ENCODE results near the gene IFNG-AS1. TPM values are rescaled to one million over a fixed set of nuclear protein-coding genes. Genes with fewer than 3 reads are reported as not detected.

The IFNG-AS1 gene
- total RNA-seq, 1 experiment from 2014 or later, result not detected

DNA sequence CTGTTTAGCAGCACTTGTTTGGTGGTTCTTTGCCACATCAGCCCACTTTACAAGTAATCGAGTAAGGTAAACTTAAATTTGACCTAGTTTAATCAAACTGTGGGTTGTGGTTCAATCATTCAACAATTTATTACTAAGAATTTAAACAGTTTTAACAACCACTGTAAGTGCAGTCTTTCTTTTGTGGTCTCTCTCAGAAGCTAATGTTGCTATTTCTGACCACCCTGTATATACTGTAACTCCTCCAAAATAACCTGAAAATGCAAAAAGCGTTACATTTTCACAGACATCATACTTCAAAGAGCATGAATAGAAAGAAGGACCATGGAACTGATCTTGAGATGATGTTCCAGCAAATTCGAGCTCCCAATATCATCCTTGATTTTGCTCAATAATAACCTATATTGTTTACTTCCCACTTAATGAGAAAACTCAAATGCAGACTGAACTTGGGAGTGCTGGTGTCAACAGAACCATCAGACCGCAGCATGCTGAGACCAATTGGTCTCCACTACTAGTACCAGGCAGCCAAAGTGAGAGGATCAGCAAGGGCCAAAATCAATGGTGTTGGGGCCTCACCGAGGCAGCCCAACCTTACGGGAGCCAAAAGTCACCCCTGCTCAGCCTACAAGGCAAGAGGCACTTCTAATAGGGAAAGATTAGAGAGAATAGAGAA is 22.1 kb downstream of the IFNG-AS1 start:
- intact Hi-C loops (cut with micrococcal nuclease; ENCODE audit: unreplicated experiment), result no loop called here
- TF ChIP-seq, protein P1, sequence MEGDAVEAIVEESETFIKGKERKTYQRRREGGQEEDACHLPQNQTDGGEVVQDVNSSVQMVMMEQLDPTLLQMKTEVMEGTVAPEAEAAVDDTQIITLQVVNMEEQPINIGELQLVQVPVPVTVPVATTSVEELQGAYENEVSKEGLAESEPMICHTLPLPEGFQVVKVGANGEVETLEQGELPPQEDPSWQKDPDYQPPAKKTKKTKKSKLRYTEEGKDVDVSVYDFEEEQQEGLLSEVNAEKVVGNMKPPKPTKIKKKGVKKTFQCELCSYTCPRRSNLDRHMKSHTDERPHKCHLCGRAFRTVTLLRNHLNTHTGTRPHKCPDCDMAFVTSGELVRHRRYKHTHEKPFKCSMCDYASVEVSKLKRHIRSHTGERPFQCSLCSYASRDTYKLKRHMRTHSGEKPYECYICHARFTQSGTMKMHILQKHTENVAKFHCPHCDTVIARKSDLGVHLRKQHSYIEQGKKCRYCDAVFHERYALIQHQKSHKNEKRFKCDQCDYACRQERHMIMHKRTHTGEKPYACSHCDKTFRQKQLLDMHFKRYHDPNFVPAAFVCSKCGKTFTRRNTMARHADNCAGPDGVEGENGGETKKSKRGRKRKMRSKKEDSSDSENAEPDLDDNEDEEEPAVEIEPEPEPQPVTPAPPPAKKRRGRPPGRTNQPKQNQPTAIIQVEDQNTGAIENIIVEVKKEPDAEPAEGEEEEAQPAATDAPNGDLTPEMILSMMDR (conservative IDR thresholded peaks at IDR 0.05; ENCODE audit: low read depth, low read length), result no peak
- no peak for TF ChIP-seq EZH2 (IDR thresholded peaks at IDR 0.05; ENCODE audit: borderline replicate concordance, low read depth, low read length, poor library complexity, severe bottlenecking)
- Histone ChIP-seq H3K4me3 (ENCODE audit: low read depth, low read length, poor library complexity, severe bottlenecking) (no peak overlapping the region), H3K27me3 (replicated peaks; ENCODE audit: insufficient read depth, low read depth, low read length, poor library complexity) (no peaks in the 10 kb centered on the region), H3K4me1 (ENCODE audit: insufficient read depth, low read length, poor library complexity, severe bottlenecking) (peaks cover 5% of the 10 kb centered on the region), H3K9me3 (ENCODE audit: low read depth, low read length, poor library complexity, severe bottlenecking) (no peaks in the 10 kb centered on the region), H3K27ac (ENCODE audit: low read depth, low read length, poor library complexity, severe bottlenecking) (no peak overlapping the region), H3K36me3 (ENCODE audit: insufficient read depth, low read length, poor library complexity, severe bottlenecking) (no peaks in the 10 kb centered on the region)
- ChIA-PET POLR2A (ENCODE audit: low non-redundant PET) (no interaction called here), CTCF (no interaction called here)
- no peak for DNase-seq (ENCODE audit: low spot score)
- BruUV-seq (replicated peaks), result no TSS peak

DNA sequence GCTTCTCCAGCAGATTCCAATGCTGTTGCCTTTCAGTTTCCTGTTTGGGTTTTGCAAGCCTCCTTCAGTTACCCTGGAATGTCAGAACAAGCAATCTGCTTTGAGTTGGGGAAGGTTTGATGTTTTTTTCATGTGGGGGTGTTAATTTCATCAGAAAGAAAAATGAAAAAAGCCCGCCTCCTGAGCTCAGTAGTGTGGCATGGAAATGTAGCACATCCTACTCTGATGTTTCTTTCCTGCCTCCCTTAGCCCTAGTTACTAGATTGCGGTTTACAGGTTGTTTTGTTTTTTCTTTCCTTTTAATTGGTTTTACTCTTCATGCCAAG is 22.6 kb downstream of the IFNG-AS1 start:
- Histone ChIP-seq H3K36me3 (ENCODE audit: insufficient read depth, low read length, poor library complexity, severe bottlenecking) (no peaks in the 10 kb centered on the region), H3K9me3 (ENCODE audit: low read depth, low read length, poor library complexity, severe bottlenecking) (no peaks in the 10 kb centered on the region), H3K27me3 (replicated peaks; ENCODE audit: insufficient read depth, low read depth, low read length, poor library complexity) (no peaks in the 10 kb centered on the region), H3K27ac (ENCODE audit: low read depth, low read length, poor library complexity, severe bottlenecking) (no peak overlapping the region), H3K4me3 (ENCODE audit: low read depth, low read length, poor library complexity, severe bottlenecking) (no peak overlapping the region), H3K4me1 (ENCODE audit: insufficient read depth, low read length, poor library complexity, severe bottlenecking) (peaks cover 5% of the 10 kb centered on the region)
- CTCF ChIA-PET, result no interaction called here
- no peak for DNase-seq (ENCODE audit: low spot score)
- TF ChIP-seq EZH2 (IDR thresholded peaks at IDR 0.05; ENCODE audit: borderline replicate concordance, low read depth, low read length, poor library complexity, severe bottlenecking), result no peak
- TF ChIP-seq, protein P1 (conservative IDR thresholded peaks at IDR 0.05; ENCODE audit: low read depth, low read length), result no peak
- no TSS peak for BruUV-seq (replicated peaks)
- intact Hi-C loops (cut with micrococcal nuclease; ENCODE audit: unreplicated experiment), result no loop called here
- POLR2A ChIA-PET (ENCODE audit: low non-redundant PET), result no interaction called here

DNA sequence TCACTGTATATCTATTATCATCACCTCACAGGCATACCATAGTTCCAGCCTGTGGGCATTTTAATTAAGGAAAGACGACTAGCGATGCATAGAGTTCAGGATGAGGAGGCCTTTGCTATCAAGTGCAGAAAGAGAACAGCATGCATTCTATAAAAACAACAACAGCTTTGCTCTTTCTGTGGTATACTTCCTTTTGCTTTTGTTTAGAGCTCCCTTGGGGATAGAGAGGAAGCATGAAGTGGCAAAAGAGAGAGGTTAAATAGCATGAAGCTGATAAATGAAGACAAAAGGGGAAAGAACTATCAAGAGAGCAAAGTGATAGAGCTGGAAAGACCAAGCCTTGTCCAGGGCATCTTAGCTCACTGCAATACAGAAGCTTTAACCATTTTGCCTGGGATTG is 23.5 kb downstream of the IFNG-AS1 start:
- no peaks in the 10 kb centered on the region for H3K36me3 ChIP-seq (ENCODE audit: insufficient read depth, low read length, poor library complexity, severe bottlenecking)
- no peak for TF ChIP-seq EZH2 (IDR thresholded peaks at IDR 0.05; ENCODE audit: borderline replicate concordance, low read depth, low read length, poor library complexity, severe bottlenecking)
- TF ChIP-seq, protein P1 (conservative IDR thresholded peaks at IDR 0.05; ENCODE audit: low read depth, low read length), result no peak
- POLR2A ChIA-PET (ENCODE audit: low non-redundant PET), result no interaction called here
- CTCF ChIA-PET, result no interaction called here
- H3K27me3 ChIP-seq (replicated peaks; ENCODE audit: insufficient read depth, low read depth, low read length, poor library complexity), result no peaks in the 10 kb centered on the region
- DNase-seq (ENCODE audit: low spot score), result peak; percentile 73
- no peak overlapping the region for H3K27ac ChIP-seq (ENCODE audit: low read depth, low read length, poor library complexity, severe bottlenecking)
- intact Hi-C loops (cut with micrococcal nuclease; ENCODE audit: unreplicated experiment), result no loop called here
- H3K4me1 ChIP-seq (ENCODE audit: insufficient read depth, low read length, poor library complexity, severe bottlenecking), result peaks cover 5% of the 10 kb centered on the region
- H3K9me3 ChIP-seq (ENCODE audit: low read depth, low read length, poor library complexity, severe bottlenecking), result no peaks in the 10 kb centered on the region
- BruUV-seq (replicated peaks), result no TSS peak
- H3K4me3 ChIP-seq (ENCODE audit: low read depth, low read length, poor library complexity, severe bottlenecking), result no peak overlapping the region
